HUES48 (cell line): ENCODE results near the gene NAPG.
A peak's percentile ranks its signal among the peaks of the same experiment; 100 is the strongest.

Experiments
- H3K27ac ChIP-seq: one replicate; pipeline ENCODE4 v1.7.0; 2013; ENCODE audit warnings: low read depth, low read length, inconsistent platforms
- H3K27me3 ChIP-seq: 2 replicates; pipeline ENCODE4 v1.6.1; 2013; ENCODE audit warnings: mild to moderate bottlenecking, low read length; ENCODE audit not compliant: control insufficient read depth, insufficient read depth
- H3K36me3 ChIP-seq: 2 replicates; pipeline ENCODE4 v1.6.1; 2013; ENCODE audit warnings: low read length; ENCODE audit not compliant: control insufficient read depth, insufficient read depth
- H3K4me1 ChIP-seq: 2 replicates; pipeline ENCODE4 v1.6.1; 2013; ENCODE audit warnings: mild to moderate bottlenecking, low read length; ENCODE audit not compliant: control insufficient read depth, insufficient read depth
- H3K4me3 ChIP-seq: 2 replicates; pipeline ENCODE4 v1.5.1; 2013; ENCODE audit warnings: mild to moderate bottlenecking, low read depth, low read length
- H3K9ac ChIP-seq: 2 replicates; pipeline ENCODE4 v1.6.1; 2013; ENCODE audit warnings: mild to moderate bottlenecking, low read depth, low read length, moderate library complexity
- H3K9me3 ChIP-seq: 2 replicates; pipeline ENCODE4 v1.6.1; 2013; ENCODE audit warnings: low read length; ENCODE audit not compliant: control insufficient read depth, insufficient read depth

The NAPG gene

GRCh38 chr18:10525697-10526560 lies at the start of gene NAPG:
TSS of gene NAPG (plus strand) at chr18:10526027. CDS start at chr18:10526103, 76 bp downstream.
- H3K27me3 ChIP-seq = no peaks in the 10 kb centered on the region
- peaks cover 14% of the 10 kb centered on the region for H3K4me1 ChIP-seq
- peak within 1 kb of the TSS; percentile 96 for H3K27ac ChIP-seq
- H3K9ac ChIP-seq = peak within 1 kb of the TSS; percentile 78
- peak within 1 kb of the TSS; percentile 100 for H3K4me3 ChIP-seq
- no peaks in the 10 kb centered on the region for H3K36me3 ChIP-seq
- no peaks in the 10 kb centered on the region for H3K9me3 ChIP-seq

DNA sequence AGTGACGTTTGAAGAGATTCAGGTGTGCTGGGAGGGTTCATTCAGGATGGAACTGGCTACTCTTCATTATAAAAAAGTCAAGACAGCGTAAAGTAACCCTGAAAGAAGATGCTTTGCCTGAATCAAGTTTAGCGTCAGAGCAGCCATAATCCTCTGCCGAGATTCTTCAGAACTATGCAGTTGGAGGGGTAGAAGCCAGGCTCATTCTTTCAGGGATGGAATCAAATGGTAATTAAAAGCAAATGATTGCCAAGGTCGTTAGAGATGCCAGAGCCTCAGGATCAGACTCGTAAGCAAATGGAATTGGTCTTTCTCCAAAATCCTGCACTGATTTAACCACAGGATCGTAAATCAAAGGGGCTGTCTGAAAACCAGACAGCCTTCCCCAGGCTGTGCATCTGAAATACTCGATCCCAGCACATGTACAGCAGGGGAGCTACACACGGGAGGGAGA lies 49.5 kb upstream of the NAPG start:
- Histone ChIP-seq H3K27ac (no peak overlapping the region), H3K4me3 (no peak overlapping the region)

DNA sequence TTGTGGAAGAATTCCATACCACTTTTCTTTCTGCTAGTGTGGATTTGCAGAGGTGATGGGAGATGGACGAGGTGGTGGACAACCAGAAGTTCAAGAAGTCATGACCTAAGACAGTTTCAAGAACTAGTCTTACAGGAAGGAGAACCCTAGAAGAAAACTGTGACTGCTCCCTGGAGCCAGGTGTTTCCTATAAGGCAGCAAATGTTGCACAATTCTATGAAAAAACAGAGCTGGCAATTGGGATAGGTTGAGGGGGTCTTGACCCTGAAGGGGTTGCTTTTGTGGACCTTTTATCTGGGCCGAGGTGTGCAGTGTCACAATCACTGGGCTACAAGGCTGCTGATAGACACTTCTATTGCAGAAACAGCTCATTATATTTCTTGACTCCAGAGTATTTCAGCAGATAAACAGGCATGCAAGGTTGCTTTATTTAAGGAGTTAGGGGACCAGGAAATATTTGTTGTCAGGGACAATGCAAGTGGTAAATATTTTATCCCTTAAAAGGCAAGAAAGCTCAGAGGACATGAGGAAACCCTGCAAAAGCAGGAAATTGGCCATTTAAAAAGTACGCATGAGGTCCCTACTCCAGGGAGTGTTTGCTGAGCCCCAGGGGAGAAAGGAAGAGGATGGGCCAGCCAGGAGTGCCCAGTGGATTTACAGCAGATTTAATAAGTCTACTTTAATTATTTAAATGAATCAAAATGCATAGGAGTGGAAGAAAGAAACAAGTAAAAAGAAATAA lies 48.5 kb upstream of the NAPG start:
- H3K9me3 ChIP-seq = no peaks in the 10 kb centered on the region
- H3K36me3 ChIP-seq = no peaks in the 10 kb centered on the region
- H3K4me3 ChIP-seq = no peak overlapping the region
- no peak overlapping the region for H3K9ac ChIP-seq
- H3K4me1 ChIP-seq = peaks cover 28% of the 10 kb centered on the region
- peak overlapping the region; percentile 11 for H3K27ac ChIP-seq
- peaks cover 57% of the 10 kb centered on the region for H3K27me3 ChIP-seq

More for the DNA sequence above, 49.5 kb upstream of the NAPG start:
- Histone ChIP-seq H3K4me1 (peaks cover 22% of the 10 kb centered on the region), H3K9ac (no peak overlapping the region), H3K36me3 (no peaks in the 10 kb centered on the region), H3K9me3 (no peaks in the 10 kb centered on the region), H3K27me3 (peaks cover 57% of the 10 kb centered on the region)

GRCh38 chr18:10477863-10478260 lies 48.0 kb upstream of the NAPG start:
- no peaks in the 10 kb centered on the region for H3K9me3 ChIP-seq
- no peaks in the 10 kb centered on the region for H3K36me3 ChIP-seq
- peaks cover 28% of the 10 kb centered on the region for H3K4me1 ChIP-seq
- peaks cover 57% of the 10 kb centered on the region for H3K27me3 ChIP-seq
- no peak overlapping the region for H3K9ac ChIP-seq
- H3K4me3 ChIP-seq = no peak overlapping the region
- peak overlapping the region; percentile 69 for H3K27ac ChIP-seq

GRCh38 chr18:10481831-10482230 lies 44.0 kb upstream of the NAPG start:
- Histone ChIP-seq H3K27ac (no peak overlapping the region), H3K9ac (no peak overlapping the region), H3K9me3 (no peaks in the 10 kb centered on the region), H3K4me3 (no peak overlapping the region), H3K36me3 (no peaks in the 10 kb centered on the region), H3K4me1 (peaks cover 17% of the 10 kb centered on the region), H3K27me3 (peaks cover 30% of the 10 kb centered on the region)

DNA sequence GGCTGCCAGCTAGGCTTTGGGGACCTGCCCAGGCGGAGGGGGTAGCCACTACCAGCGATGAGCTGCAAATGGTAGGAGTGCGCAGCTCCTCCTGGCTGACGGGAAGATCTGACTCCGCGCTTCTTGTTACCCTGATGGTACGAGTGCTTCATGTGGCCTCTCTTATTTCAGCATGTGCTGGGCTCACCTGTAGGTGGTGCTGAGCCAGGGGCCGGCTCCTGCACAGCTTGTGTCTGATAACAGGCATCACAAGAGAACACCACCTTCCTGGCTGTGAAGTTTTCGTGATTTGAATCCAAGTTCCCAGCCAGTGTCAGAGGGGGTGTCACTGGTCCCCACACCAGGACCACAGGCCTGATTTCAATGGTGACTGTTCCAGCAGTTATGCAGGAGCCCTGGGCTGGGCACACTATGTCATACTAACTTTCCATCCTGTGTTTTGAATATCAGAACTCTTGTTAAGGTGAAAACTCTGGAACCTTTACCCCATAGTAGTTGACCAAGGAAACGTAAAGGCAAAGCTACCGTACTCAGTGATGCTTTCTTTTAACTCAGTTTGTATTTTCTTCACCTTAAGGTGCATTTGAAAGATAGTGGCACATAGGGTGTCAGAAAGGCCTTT lies 43.4 kb upstream of the NAPG start:
- H3K4me3 ChIP-seq = no peak overlapping the region
- H3K9ac ChIP-seq = no peak overlapping the region
- peaks cover 27% of the 10 kb centered on the region for H3K27me3 ChIP-seq
- no peaks in the 10 kb centered on the region for H3K36me3 ChIP-seq
- H3K9me3 ChIP-seq = no peaks in the 10 kb centered on the region
- H3K27ac ChIP-seq = no peak overlapping the region
- peaks cover 11% of the 10 kb centered on the region for H3K4me1 ChIP-seq

DNA sequence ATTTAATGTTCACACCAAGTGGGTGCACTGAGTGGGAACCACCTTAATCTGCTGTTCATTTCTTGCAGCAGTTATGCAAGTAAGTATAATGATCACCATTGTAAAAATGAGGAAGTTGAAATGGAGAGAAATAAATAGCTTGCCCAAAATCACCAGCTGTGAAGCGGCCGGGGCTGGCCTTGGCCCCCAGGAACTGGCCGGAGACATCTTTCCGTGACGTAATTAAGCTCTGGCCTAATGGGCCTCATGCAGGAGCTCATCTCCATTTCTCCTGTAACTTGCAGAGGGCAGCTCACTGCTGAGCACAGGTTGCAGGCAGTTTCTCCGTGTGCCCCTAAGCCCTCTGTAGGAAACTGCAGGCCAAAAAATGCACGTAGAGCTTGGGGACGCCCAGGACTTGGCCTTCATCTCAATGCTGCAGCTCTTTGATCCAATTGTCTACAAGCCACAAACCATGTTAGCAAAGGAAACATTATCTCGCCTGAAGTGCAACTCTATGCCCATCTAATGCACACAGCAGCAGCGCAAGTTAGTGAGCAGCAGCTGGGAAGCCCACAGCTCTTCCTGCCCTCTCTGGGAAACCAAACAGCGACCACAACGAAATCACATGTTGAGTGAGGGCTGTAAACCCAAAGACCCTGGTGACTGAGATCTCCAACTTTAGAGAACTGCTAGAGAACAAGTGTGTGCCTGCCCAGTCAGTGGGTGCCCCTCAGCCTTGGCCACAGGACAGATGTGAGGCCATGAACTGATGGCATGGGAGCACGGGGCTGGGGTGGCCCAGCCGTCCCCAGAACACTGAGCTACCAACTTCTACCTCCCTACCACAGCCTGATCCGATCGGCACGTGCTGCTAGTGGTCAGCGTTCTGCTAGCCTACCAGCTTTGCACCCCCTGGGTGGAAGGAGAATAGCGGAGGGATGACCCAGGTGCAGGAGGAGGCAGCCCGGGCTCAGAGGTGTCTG lies 42.6 kb upstream of the NAPG start:
- Histone ChIP-seq H3K27ac (no peak overlapping the region), H3K4me1 (peaks cover 7% of the 10 kb centered on the region), H3K36me3 (no peaks in the 10 kb centered on the region), H3K4me3 (no peak overlapping the region), H3K9ac (no peak overlapping the region), H3K9me3 (no peaks in the 10 kb centered on the region), H3K27me3 (peaks cover 24% of the 10 kb centered on the region)

- H3K4me3 ChIP-seq = no peak overlapping the region
- no peaks in the 10 kb centered on the region for H3K9me3 ChIP-seq
- no peaks in the 10 kb centered on the region for H3K36me3 ChIP-seq
- H3K27me3 ChIP-seq = peaks cover 4% of the 10 kb centered on the region; the same call in 1 of the 2 replicates
- H3K9ac ChIP-seq = no peak overlapping the region
- H3K4me1 ChIP-seq = peaks cover 5% of the 10 kb centered on the region
- H3K27ac ChIP-seq = no peak overlapping the region
These were observed 40.4 kb upstream of the NAPG start for GRCh38 chr18:10485475-10485874.

DNA sequence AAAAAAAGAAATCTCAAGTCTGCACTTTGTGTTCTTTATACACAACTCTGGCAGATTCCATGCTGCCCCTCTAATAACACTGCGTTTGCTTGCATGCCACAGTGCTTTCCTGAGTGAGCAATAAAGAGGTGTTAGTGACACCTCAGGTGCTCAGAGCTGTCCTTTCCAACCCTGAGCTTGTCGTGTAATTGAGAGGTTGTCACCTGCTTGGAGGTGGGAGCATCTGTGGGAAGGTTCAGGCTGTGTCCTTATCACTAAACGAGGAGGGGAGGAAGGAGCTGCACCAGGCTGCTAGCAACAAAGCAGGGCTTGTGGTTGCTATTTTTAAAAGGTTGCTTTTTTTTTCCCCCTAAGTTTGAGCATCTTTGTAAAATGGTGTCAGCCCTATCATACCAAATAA lies 39.5 kb upstream of the NAPG start:
- Histone ChIP-seq H3K36me3 (no peaks in the 10 kb centered on the region), H3K9me3 (no peaks in the 10 kb centered on the region), H3K27me3 (no peaks in the 10 kb centered on the region), H3K9ac (no peak overlapping the region), H3K27ac (no peak overlapping the region), H3K4me1 (peaks cover 5% of the 10 kb centered on the region), H3K4me3 (no peak overlapping the region)

DNA sequence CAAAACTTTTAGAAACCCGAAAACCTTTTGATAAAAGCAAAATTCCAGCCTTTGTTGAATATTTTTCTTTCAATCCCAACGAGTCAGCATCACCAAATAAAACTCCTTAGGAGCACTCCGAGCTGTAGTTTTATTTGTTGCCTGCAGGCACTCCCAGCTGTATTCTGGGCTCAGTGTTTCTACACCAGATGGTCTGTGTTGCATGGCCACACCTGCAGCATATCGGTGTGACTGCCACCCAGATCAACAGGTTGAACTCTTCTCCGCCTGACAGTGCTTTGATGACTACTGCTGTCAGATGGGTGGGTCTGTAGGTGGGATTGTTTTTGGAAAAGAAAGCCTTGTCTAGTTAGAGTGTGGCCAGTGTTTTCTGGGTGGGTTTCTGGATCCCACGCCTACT lies 38.7 kb upstream of the NAPG start:
- Histone ChIP-seq H3K9ac (no peak overlapping the region), H3K4me3 (no peak overlapping the region), H3K27me3 (no peaks in the 10 kb centered on the region), H3K4me1 (no peaks in the 10 kb centered on the region), H3K27ac (no peak overlapping the region), H3K9me3 (no peaks in the 10 kb centered on the region), H3K36me3 (no peaks in the 10 kb centered on the region)
